ENCODE data around the gene UCHL3. TPM values are rescaled to one million over a fixed set of nuclear protein-coding genes. Genes with fewer than 3 reads are reported as not detected.

The UCHL3 gene
- total and polyA plus RNA-seq, 2 of the 4 experiments (the other 2 are of a cell fraction), result 63.8 to 68.3 TPM

DNA sequence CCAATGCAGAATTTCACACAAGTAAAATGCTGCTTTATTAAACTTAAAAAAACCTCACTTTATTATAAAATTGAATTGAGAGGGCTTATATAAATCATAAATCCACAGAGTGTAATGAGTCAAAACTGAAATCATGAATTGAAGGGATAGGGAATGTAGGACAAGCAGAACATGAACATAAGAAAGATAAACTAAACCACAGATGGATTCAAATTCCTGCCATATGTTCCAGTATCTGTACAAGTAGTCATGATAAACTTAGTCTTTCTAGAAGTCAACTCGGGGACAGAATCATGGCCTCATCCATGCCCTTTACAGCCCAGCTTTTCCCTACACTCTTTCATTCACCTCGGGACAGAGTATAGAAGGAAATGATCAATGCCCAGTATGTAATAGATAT lies 103.1 kb downstream of the UCHL3 start:
- Histone ChIP-seq H2AFZ (replicated peaks; ENCODE audit: low read length, poor library complexity) (no peak overlapping the region), H4K5ac (ENCODE audit: low read depth, low read length) (no peak overlapping the region), H3K27ac (ENCODE audit: insufficient read depth, low read length) (peak overlapping the region; percentile 38; the same call in 1 of the 2 replicates), H2BK20ac (ENCODE audit: low read depth, low read length) (no peak overlapping the region), H3K79me1 (ENCODE audit: low read depth in 1 of 2, low read length in 2 of 2) (peaks cover 7 to 67% of the 10 kb centered on the region in 2 experiments), H3K4ac (ENCODE audit: low read depth, low read length) (no peak overlapping the region), H4K20me1 (ENCODE audit: insufficient read depth, low read length) (peaks cover 85% of the 10 kb centered on the region), H2BK5ac (ENCODE audit: low read depth, low read length, poor library complexity, severe bottlenecking) (no peak overlapping the region), H3K9me1 (ENCODE audit: insufficient read depth, low read length) (peaks cover 29% of the 10 kb centered on the region), H2BK15ac (ENCODE audit: low read depth, low read length) (no peak overlapping the region), H4K91ac (ENCODE audit: insufficient read depth, low read depth, low read length) (no peak overlapping the region), H2AK5ac (ENCODE audit: low read depth, low read length) (no peak overlapping the region), H3K4me3 (ENCODE audit: insufficient read depth, low read depth, low read length) (no peak overlapping the region), H3K4me2 (ENCODE audit: low read depth, low read length) (peak overlapping the region; percentile 46; the same call in 1 of the 2 replicates), H2BK120ac (ENCODE audit: low read depth, low read length) (no peak overlapping the region), H3K14ac (replicated peaks; ENCODE audit: low read depth, low read length) (no peak overlapping the region), H4K8ac (ENCODE audit: low read depth in 2 of 2, low read length in 2 of 2) (no peak overlapping the region), H2AK9ac (replicated peaks; ENCODE audit: low read depth, low read length, poor library complexity) (no peak overlapping the region), H3K9me3 (ENCODE audit: control insufficient read depth, insufficient read depth, low read length) (no peaks in the 10 kb centered on the region), H3K4me1 (ENCODE audit: control insufficient read depth, insufficient read depth, low read length) (peaks cover 13% of the 10 kb centered on the region), H3K56ac (ENCODE audit: extremely low read depth, insufficient read depth, low read length) (no peak overlapping the region), H3K27me3 (ENCODE audit: control insufficient read depth, insufficient read depth, low read length) (no peaks in the 10 kb centered on the region), H3K18ac (ENCODE audit: low read depth, low read length) (no peak overlapping the region), H3K23ac (ENCODE audit: low read depth, low read length) (0 out of 2 replicates have a peak overlapping the region, but pooled peaks have one; percentile 23), H3K9ac (ENCODE audit: low read depth, low read length) (no peak overlapping the region), H3K36me3 (ENCODE audit: control insufficient read depth, insufficient read depth, low read length) (peaks cover 1% of the 10 kb centered on the region; the same call in 1 of the 2 replicates)
- ATAC-seq (ENCODE audit: low read depth) (no peak), DNase-seq (no peak)
- intact Hi-C loops (cut with micrococcal nuclease), result no loop called here
- BruUV-seq (replicated peaks), result no TSS peak
- POLR2A ChIA-PET (ENCODE audit: unreplicated experiment), result no interaction called here
- dilution Hi-C loops (cut with HindIII; ENCODE audit: low sequenced_read_pairs, unreplicated experiment), result no loop called here
- TF ChIP-seq MAZ (IDR thresholded peaks at IDR 0.05; ENCODE audit: borderline replicate concordance, low read depth, low read length), result no peak
- in situ Hi-C loops (cut with MboI; ENCODE audit: low sequenced_read_pairs), result no loop called here
- no CpG with 5 or more reads among the region's 2 CpGs for WGBS, 2 experiments (ENCODE audit: extremely low coverage in 2 of 2, insufficient read length in 1 of 2)
- CTCF ChIA-PET, result no interaction called here

Other genes with a start within 250 kb of the UCHL3 start
- gene TBC1D4, start 67.6 kb upstream of the UCHL3 start, total RNA-seq (2012; rRNA removed), result 11.4 and 22.8 TPM in 2 replicates
- gene TBC1D4, start 67.6 kb upstream of the UCHL3 start, polyA plus RNA-seq (2012; rRNA removed), result 7.5 and 8.8 TPM in 2 replicates
- 26.7 and 144 TPM in 2 replicates for gene COMMD6, start 11.9 kb upstream of the UCHL3 start, total RNA-seq (2012; rRNA removed)
- 63.5 and 65.3 TPM in 2 replicates for gene COMMD6, start 11.9 kb upstream of the UCHL3 start, polyA plus RNA-seq (2012; rRNA removed)
- gene LMO7, start 86.5 kb downstream of the UCHL3 start, total RNA-seq (2012; rRNA removed), result 367 and 485 TPM in 2 replicates
- 222 and 266 TPM in 2 replicates for gene LMO7, start 86.5 kb downstream of the UCHL3 start, polyA plus RNA-seq (2012; rRNA removed)